Measurements from ENCODE around the gene DEFB126.
"Not testable (repeated sequence)": the region's sequence is repeated elsewhere in the genome, so short reads cannot be mapped to it uniquely, and the experiment has no call there.

The DEFB126 gene, protein sequence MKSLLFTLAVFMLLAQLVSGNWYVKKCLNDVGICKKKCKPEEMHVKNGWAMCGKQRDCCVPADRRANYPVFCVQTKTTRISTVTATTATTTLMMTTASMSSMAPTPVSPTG

DNA sequence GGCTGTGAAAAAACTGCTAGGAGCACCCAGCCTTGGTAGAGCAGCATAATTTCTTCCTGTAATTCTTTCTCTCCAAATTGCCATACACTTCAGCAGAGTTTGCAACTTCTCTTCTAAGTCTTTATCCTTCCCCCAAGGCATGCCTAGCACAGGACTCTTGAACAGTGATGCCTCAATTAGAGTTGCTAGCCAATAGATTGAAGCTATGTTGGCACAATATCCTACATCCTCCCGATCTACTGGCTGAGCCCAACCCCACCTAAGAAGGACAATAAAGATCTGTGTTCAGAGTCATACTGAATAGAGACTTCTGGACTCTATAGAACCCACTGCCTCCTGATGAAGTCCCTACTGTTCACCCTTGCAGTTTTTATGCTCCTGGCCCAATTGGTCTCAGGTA, at the start of gene DEFB126:
TSS of gene DEFB126 (plus strand) at position 301 of the 400 bp plus-strand sequence. CDS start at position 340, 39 bp downstream.
- no peak for DNase-seq

DNA sequence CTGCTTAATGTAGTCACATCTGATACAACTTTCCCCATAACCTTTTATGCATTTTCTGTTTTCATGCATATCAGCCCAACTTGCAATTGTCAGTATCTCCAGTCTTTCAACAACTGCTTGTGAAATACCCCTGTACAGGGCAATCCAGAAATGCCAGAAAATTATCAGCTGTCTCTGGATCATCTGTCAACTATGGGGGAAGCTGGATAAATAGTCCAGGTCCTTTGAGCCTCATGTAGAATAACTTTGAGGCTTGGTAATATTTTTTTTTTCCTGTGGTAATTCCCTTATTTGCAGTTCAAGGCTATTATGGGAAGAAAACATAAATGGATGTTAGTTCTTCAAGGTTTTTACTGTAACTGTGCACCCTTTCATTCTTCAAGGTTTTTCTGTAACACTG, 48.7 kb upstream of the DEFB126 start:
- no peak for DNase-seq

DNA sequence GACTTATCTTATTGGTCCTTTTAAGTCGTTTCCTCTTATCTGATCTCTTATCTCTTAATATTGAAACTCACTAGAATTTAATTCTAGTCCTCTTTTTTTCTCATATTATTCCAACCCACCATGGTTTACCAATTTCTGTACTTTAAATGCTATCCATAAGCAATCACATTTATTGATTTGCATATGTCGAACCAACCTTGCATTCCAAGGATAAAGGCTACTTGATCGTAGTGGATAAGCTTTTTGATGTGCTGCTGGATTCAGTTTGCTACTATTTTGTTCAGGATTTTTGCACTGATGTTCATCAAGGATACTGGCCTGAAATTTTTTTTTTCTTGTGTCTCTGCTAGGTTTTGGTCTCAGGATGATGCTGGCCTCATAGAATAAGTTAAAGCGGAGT, 47.2 kb upstream of the DEFB126 start:
- DNase-seq: no peak

DNA sequence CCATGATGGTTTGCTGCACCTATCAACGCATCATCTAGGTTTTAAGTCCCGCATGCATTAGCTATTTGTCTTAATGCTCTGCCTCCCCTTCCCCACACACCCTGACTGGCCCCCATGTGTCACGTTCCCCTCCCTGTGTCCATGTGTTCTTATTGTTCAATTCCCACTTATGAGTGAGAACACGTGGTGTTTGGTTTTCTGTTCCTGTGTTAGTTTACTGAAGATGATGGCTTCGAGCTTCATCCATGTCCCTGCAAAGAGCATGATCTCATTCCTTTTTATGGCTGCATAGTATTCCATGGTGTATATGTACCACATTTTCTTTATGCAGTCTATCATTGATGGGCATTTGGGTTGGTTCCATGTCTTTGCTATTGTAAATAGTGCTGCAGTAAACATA, 44.7 kb upstream of the DEFB126 start:
- DNase-seq: not testable (repeated sequence)

DNA sequence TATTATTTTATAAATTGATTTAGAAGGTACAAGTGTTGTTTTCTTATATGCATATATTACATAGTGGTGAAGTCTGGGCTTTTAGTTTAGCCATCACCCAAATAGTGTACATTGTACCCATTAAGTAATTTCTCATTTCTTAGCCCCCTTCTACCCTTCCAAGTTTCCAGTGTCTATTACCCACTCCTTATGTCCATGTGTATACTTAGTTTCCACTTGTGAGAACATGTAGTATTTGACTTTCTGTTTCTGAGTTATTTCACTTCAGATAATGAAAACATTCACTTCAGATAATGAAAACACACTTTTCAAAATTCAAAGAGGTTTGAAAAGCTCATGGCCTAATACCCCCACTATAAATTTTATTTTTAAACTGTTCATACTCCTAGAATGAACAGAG, 40.4 kb upstream of the DEFB126 start:
- no peak for DNase-seq

DNA sequence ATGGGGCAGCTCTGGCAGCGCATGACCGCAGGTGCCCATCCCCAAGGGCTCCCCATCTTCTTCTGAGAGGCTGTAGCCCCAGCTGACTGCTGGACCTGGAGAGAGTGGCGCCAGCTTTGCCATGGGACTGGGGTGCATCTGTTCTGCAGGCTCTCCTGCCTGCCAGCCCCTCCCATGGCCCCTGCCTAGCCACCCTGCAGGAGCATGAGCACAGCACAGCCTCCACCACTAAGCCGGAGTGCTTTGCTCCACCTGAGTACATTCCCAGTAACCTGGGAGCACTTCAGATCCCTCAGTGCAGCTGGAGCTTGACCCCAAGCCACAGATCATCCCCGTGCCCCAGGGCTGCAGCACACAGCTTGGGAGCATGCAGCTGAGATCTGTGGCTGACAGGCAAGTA, 38.9 kb upstream of the DEFB126 start:
- no peak for DNase-seq

GRCh38 chr20:112396-112795, 30.0 kb upstream of the DEFB126 start:
- no peak for DNase-seq

- DNase-seq: no peak
Measured at GRCh38 chr20:117518-117917, 24.9 kb upstream of the DEFB126 start.

- DNase-seq: not testable (repeated sequence)
Measured at GRCh38 chr20:129786-130323, 12.5 kb upstream of the DEFB126 start.

DNA sequence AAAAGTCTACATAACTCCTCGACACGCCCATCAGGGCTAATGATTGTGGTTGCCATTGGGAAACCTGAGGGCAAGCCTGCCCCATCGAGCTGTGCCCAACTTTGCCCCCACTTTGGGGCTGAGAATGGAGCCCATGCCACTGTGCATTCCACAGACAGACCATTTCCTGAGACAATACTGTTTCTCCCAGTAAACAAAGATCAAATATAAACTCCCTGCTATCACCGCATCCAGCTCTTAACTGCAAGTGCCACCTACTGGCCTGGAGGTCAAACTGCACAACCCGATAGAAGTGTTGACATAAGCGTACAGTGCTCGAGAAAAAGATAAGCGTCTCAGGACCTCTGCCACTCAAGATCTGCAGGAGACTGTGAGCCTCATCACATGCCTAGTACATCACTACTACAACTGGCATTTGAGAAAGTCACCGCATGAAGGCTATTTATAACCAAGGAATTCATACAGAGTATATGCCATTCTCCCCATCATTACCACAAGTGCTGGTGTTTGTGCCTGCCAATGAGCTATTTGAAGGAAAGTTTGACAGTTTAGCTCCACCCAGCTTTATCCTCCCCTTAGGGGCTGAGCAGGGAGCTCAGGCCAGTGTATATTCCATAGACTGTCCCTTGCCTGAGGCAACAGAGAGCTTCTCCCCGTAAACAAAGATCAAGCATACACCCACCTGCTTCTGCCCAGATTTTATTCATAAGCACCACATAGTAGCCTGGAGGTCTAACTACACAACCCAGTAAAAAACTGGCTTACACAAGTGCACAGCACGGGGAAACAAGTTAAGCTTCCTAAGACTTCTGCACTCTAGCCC, 4.5 kb upstream of the DEFB126 start:
- DNase-seq: no peak

- DNase-seq: no peak
Measured at GRCh38 chr20:145877-146276, 3.5 kb downstream of the DEFB126 start.

DNA sequence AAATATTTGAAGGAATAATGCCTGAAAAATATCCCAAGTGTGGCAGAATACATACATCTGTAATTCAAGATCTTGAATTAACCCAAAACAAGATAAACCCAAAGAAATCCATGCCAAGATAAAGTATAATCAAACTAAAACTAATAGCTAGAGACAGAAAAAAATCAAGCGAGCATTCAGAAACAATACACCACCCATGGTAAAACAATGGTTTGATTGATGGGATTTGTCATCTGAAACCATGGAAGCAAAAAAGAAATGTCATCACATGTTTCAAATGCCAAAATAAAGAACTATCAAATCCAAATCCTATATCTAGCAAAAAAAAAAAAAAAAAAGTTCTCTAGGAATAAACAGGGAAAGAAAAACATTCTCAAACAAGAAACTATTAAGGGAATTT, 9.7 kb downstream of the DEFB126 start:
- DNase-seq: no peak

- DNase-seq: no peak
Measured at GRCh38 chr20:157154-157553, 14.8 kb downstream of the DEFB126 start, which contains the start of gene DEFB127. Gene DEFB127, plus strand, starts transcription at chr20:157454. Its CDS starts 91 bp downstream, at chr20:157545.

- no peak for DNase-seq
Measured at GRCh38 chr20:164618-165017, 22.2 kb downstream of the DEFB126 start.

DNA sequence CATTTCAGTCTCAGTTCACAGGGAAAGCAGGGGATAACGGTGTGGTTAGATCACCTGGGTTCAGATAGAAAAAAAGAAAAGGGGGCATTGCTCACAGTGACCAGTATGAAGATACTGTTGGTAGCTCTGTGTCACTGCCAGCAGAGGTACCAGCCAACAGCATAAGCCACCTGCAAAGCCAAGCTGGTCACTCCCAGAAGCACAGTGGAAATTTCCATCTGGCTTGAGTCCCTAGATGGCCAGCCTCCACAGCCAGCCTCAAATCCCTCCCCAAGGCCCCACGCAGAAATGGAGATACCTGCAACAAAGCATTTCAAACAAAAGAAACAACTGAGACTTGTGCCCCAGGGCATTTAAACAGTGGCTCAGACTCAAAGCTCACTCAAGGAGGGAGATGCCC, 26.5 kb downstream of the DEFB126 start:
- no peak for DNase-seq

GRCh38 chr20:184288-184687, 41.9 kb downstream of the DEFB126 start:
- DNase-seq: no peak

GRCh38 chr20:187733-188132, 45.3 kb downstream of the DEFB126 start:
- no peak for DNase-seq

DNA sequence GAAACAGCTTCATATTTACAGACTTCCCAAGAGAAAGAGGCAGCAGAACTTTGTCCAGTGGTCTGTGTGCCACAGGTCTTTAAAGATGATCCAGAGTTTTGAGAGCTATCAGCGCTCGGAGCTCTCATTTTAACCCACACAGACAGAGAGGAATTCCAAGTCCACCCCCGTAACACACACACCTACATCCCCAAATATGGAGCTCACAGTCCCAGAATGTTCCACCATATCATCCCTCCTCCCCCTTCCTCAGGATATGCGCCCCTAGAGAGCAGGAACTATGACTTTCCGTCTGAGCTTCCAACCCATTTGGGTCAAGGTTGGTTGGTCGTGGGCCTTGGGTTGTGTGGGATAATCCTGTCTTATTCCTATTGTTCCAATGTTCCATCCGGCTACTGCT, 47.2 kb downstream of the DEFB126 start, which contains the start of gene DEFB128:
TSS of gene DEFB128 (minus strand) at position 101 of the 400 bp plus-strand sequence. CDS start at position 13, 88 bp downstream.
- DNase-seq: no peak
